Measurements from ENCODE around the gene PAGR1. TPM values are rescaled to one million over a fixed set of nuclear protein-coding genes. Genes with fewer than 3 reads are reported as not detected.

PAGR1 gene
- total and polyA plus RNA-seq, 2 of the 4 experiments (the other 2 are of a cell fraction), result 10.6 to 22.1 TPM

DNA sequence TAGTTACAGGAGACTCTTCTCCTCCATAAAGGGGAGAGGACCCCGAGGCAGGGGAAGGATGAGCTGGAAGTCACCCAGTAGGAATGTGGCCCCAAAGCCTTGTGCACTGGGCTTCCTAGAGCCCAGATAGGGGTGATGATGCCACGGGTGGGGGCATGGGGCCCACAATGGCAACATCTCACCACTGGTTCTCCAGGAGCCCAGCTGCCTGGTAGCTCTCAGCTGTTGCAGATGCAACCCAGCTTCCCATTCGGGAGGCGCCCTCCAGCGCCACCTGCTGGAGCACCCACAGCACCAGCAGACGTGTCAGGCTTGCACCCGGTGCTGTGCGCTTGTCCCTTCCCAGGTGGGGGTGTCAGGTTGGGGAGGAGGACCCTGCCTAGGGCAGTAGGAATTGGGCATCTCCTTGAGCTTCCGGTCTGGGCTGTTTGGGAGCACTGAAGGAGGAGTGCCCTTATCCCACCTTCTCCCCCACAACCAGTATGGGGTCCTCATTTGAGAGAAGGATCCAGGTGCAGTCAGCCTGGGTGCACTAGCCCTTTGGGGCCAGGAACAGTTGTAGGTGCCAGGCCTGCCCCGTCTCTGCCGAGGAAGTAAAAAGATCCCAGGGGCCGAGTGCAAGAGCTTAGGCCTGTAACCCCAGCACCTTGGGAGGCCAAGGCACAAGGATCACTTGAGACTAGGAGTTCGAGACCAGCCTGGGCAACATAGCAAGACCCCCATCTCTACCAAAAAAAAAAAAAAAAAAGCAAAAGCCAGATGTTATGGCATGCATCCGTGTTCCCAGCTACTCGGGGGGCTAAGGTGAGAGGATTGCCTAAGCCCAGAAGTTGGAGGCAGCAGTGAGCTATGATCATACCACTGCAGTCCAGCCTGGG lies 32.7 kb downstream of the PAGR1 start:
- dilution Hi-C loops (cut with HindIII; ENCODE audit: low sequenced_read_pairs, unreplicated experiment) (no loop called here), in situ Hi-C loops (cut with MboI; ENCODE audit: low sequenced_read_pairs) (no loop called here), intact Hi-C loops (cut with micrococcal nuclease) (loop anchor here (1.0 kb wide), 2 partner anchors 41 to 148 kb away; no protein-coding TSS in a partner anchor)
- no peak overlapping the region for H4K8ac ChIP-seq (ENCODE audit: low read depth in 2 of 2, low read length in 2 of 2)
- no peak overlapping the region for H3K4me2 ChIP-seq (ENCODE audit: low read depth, low read length)
- H2AFZ ChIP-seq (replicated peaks; ENCODE audit: low read length, poor library complexity), result peak overlapping the region; percentile 61
- ATAC-seq (ENCODE audit: low read depth) (peak; percentile 84), DNase-seq (peak; percentile 63)
- no peak overlapping the region for H2BK15ac ChIP-seq (ENCODE audit: low read depth, low read length)
- no peak overlapping the region for H3K9ac ChIP-seq (ENCODE audit: low read depth, low read length)
- no peaks in the 10 kb centered on the region; the same call in 1 of the 2 replicates for H3K4me1 ChIP-seq (ENCODE audit: control insufficient read depth, insufficient read depth, low read length)
- H3K56ac ChIP-seq (ENCODE audit: extremely low read depth, insufficient read depth, low read length), result no peak overlapping the region
- no peak overlapping the region for H4K91ac ChIP-seq (ENCODE audit: insufficient read depth, low read depth, low read length)
- no peaks in the 10 kb centered on the region for H4K20me1 ChIP-seq (ENCODE audit: insufficient read depth, low read length)
- no peak overlapping the region for H2BK5ac ChIP-seq (ENCODE audit: low read depth, low read length, poor library complexity, severe bottlenecking)
- 80% methylated on average over 1 of the region's 15 CpGs; no CpG with 5 or more reads in 1 of the 2 experiments for WGBS, 2 experiments (ENCODE audit: extremely low coverage in 2 of 2, insufficient read length in 1 of 2)
- no peak overlapping the region for H3K14ac ChIP-seq (replicated peaks; ENCODE audit: low read depth, low read length)
- no peaks in the 10 kb centered on the region for H3K9me3 ChIP-seq (ENCODE audit: control insufficient read depth, insufficient read depth, low read length)
- no peak overlapping the region for H3K23ac ChIP-seq (ENCODE audit: low read depth, low read length)
- POLR2A ChIA-PET (ENCODE audit: unreplicated experiment), result interaction anchor here (0.6 to 1.1 kb wide), 4 partner anchors 29 to 150 kb away, joined by 3 to 6 read pairs (median 4); no protein-coding TSS in a partner anchor
- peaks cover 46% of the 10 kb centered on the region for H3K36me3 ChIP-seq (ENCODE audit: control insufficient read depth, insufficient read depth, low read length)
- H2BK120ac ChIP-seq (ENCODE audit: low read depth, low read length), result no peak overlapping the region
- CTCF ChIA-PET, result interaction anchor here (0.6 to 1.9 kb wide), 14 partner anchors 9 to 72 kb away, joined by 3 to 10 read pairs (median 4); partner anchors contain the start of genes CDIPT, MVP and PAGR1
- 0 out of 2 replicates have a peak, but pooled peaks cover 3% of the 10 kb centered on the region for H3K9me1 ChIP-seq (ENCODE audit: insufficient read depth, low read length)
- peak overlapping the region; percentile 52 for H2AK9ac ChIP-seq (replicated peaks; ENCODE audit: low read depth, low read length, poor library complexity)
- H3K18ac ChIP-seq (ENCODE audit: low read depth, low read length), result no peak overlapping the region
- no peaks in the 10 kb centered on the region for H3K27me3 ChIP-seq (ENCODE audit: control insufficient read depth, insufficient read depth, low read length)
- peaks cover 0 to 15% of the 10 kb centered on the region in 2 experiments; a peak in 1 of 4 replicates for H3K79me1 ChIP-seq (ENCODE audit: low read depth in 1 of 2, low read length in 2 of 2)
- H3K4me3 ChIP-seq (ENCODE audit: insufficient read depth, low read depth, low read length), result no peak overlapping the region
- no peak overlapping the region for H2BK20ac ChIP-seq (ENCODE audit: low read depth, low read length)
- no TSS peak for BruUV-seq (replicated peaks)
- no peak overlapping the region for H3K27ac ChIP-seq (ENCODE audit: insufficient read depth, low read length)
- no peak overlapping the region for H3K4ac ChIP-seq (ENCODE audit: low read depth, low read length)
- H2AK5ac ChIP-seq (ENCODE audit: low read depth, low read length), result no peak overlapping the region
- H4K5ac ChIP-seq (ENCODE audit: low read depth, low read length), result no peak overlapping the region
- TF ChIP-seq SMC3 (IDR thresholded peaks at IDR 0.05; ENCODE audit: low read depth, low read length), result peak; percentile 83
- TF ChIP-seq BHLHE40 (IDR thresholded peaks at IDR 0.05; ENCODE audit: low read depth, low read length), result no peak
- peak; percentile 76 for TF ChIP-seq RAD21 (IDR thresholded peaks at IDR 0.05; ENCODE audit: low read length)
- TF ChIP-seq MAFK (IDR thresholded peaks at IDR 0.05; ENCODE audit: low read depth, low read length), result no peak
- no peak for TF ChIP-seq ELK1 (IDR thresholded peaks at IDR 0.05; ENCODE audit: borderline replicate concordance, low read depth, low read length)
- TF ChIP-seq POLR2A (IDR thresholded peaks at IDR 0.05; ENCODE audit: low read depth, low read length), result no peak
- no peak for TF ChIP-seq RFX5 (IDR thresholded peaks at IDR 0.05; ENCODE audit: low read depth, low read length)
- no peak for TF ChIP-seq FOS (IDR thresholded peaks at IDR 0.05; ENCODE audit: low read depth, low read length)
- TF ChIP-seq USF2 (IDR thresholded peaks at IDR 0.05; ENCODE audit: low read depth, low read length), result no peak
- no peak for TF ChIP-seq MXI1 (IDR thresholded peaks at IDR 0.05; ENCODE audit: borderline replicate concordance, low read depth, low read length)
- no peak for TF ChIP-seq CHD1 (IDR thresholded peaks at IDR 0.05; ENCODE audit: low read depth, low read length)
- TF ChIP-seq RCOR1 (IDR thresholded peaks at IDR 0.05; ENCODE audit: insufficient replicate concordance, low read length), result no peak
- no peak for TF ChIP-seq NFE2L2 (IDR thresholded peaks at IDR 0.05; ENCODE audit: low read depth, low read length)
- TF ChIP-seq, protein P1, sequence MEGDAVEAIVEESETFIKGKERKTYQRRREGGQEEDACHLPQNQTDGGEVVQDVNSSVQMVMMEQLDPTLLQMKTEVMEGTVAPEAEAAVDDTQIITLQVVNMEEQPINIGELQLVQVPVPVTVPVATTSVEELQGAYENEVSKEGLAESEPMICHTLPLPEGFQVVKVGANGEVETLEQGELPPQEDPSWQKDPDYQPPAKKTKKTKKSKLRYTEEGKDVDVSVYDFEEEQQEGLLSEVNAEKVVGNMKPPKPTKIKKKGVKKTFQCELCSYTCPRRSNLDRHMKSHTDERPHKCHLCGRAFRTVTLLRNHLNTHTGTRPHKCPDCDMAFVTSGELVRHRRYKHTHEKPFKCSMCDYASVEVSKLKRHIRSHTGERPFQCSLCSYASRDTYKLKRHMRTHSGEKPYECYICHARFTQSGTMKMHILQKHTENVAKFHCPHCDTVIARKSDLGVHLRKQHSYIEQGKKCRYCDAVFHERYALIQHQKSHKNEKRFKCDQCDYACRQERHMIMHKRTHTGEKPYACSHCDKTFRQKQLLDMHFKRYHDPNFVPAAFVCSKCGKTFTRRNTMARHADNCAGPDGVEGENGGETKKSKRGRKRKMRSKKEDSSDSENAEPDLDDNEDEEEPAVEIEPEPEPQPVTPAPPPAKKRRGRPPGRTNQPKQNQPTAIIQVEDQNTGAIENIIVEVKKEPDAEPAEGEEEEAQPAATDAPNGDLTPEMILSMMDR (conservative IDR thresholded peaks at IDR 0.05; ENCODE audit: low read depth, low read length), result peak; percentile 74
